Measurements from ENCODE around the gene MLKL. TPM values are rescaled to one million over a fixed set of nuclear protein-coding genes. Genes with fewer than 3 reads are reported as not detected.
A peak's percentile ranks its signal among the peaks of the same experiment; 100 is the strongest.

MLKL gene
- total and polyA plus RNA-seq, 8 donors, result 3.6 to 12.4 (median 7.0) TPM

DNA sequence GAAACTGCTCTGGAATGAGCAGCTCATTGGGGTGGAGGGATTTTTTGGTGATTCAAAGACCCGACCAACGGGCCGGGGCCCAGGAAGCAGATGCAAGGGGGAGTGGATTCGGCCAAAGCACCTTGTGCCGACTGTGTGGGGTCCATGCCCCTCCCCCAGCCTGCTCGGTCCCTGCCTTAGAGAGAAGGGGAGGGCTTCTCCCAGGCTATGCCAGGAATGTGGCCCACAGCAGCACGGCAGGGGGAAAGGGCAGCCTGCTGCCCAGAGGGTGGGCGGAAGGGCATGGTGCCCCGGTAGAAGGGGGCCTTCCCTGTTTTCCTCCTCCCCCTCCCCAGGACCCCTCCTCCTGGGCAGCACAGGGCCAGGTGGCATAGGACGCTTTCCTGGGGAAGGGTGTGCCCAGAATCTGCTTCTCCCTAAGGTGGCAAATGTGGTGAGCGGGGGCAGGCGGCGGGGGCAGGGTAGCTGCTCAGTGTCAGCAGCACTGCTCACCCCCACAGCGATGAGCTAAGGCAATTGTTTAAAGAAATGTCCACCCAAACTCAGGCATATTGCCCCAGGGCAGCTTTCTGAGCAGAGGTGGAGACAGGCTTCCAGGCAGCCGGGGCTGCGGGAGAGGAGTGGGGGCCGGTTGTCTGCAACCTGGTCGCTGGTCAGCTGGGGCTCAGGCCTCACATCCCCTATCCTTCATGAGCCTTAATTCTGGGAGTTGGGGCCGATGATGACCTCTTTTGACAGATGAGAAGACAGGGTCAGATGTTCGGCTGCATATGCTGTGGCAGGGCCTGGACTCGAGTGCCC is 33.9 kb upstream of the MLKL start:
- Histone ChIP-seq H3K27ac (no peak overlapping the region), H3K4me3 (no peak overlapping the region), H3K9me3 (no peaks in the 10 kb centered on the region), H3K27me3 (no peaks in the 10 kb centered on the region), H3K4me1 (peaks cover 2 to 12% (median 4%) of the 10 kb centered on the region in 3 donors), H3K36me3 (no peaks in the 10 kb centered on the region)
- FAIRE-seq (no peak), DNase-seq (peak in 1 of 6 donors; percentile 36), ATAC-seq (no peak)
- no peak for TF ChIP-seq CTCF (IDR thresholded peaks at IDR 0.05)
- WGBS, 2 donors, result 84 to 90% methylated on average over 20 to 21 of the region's 21 CpGs
- intact Hi-C loops (cut with DNase I), result no loop called here

- TF ChIP-seq CTCF (IDR thresholded peaks at IDR 0.05), result no peak
- no peak for ATAC-seq
- H3K4me1 ChIP-seq, result peaks cover 2 to 14% (median 6%) of the 10 kb centered on the region in 3 donors
- intact Hi-C loops (cut with DNase I), result no loop called here
- H3K27ac ChIP-seq, result no peak overlapping the region
- no peaks in the 10 kb centered on the region for H3K9me3 ChIP-seq
- FAIRE-seq, result no peak
- H3K27me3 ChIP-seq, result no peaks in the 10 kb centered on the region
- DNase-seq, result peak in 1 of 6 donors; percentile 36
- H3K36me3 ChIP-seq, result no peaks in the 10 kb centered on the region
- 93 to 97% methylated on average over 15 of the region's 15 CpGs for WGBS, 2 donors
- H3K4me3 ChIP-seq, result no peak overlapping the region
Measured at GRCh38 chr16:74732707-74733350, 32.2 kb upstream of the MLKL start.

DNA sequence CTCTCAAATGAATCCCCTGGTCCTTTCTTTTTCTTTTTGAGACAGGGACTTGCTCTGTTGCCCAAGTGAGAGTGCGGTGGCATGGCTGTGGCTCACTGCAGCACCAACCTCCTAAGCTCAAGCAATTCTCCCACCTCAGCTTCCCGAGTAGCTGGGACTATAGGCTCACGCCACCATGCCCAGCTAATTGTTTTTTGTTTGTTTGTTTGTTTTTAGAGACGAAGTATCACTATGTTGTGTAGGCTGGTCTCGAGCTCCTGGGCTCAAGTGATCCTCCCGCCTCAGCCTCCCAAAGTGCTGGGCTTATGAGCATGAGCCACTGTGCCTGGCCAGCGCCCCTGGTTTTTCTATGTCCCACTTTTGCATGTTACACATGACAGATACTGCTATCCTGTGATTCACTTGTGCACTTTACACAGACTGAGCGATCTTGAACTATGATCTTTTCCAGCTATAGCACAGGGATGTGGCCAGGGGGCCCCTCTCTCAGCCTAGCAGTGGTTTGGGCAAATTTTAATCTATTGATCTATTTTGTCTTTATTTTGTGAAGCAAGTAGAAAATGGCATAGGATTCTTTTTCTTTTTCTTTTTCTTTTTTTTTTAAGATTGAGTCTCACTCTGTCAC is 31.3 kb upstream of the MLKL start:
- TF ChIP-seq CTCF (IDR thresholded peaks at IDR 0.05), result no peak
- intact Hi-C loops (cut with DNase I), result no loop called here
- no peaks in the 10 kb centered on the region for H3K36me3 ChIP-seq
- H3K27me3 ChIP-seq, result no peaks in the 10 kb centered on the region
- peaks cover 2 to 14% (median 6%) of the 10 kb centered on the region in 3 donors for H3K4me1 ChIP-seq
- H3K4me3 ChIP-seq, result no peak overlapping the region
- no peak overlapping the region for H3K27ac ChIP-seq
- 97 to 99% methylated on average over 8 of the region's 8 CpGs for WGBS, 2 donors
- FAIRE-seq (no peak), DNase-seq (peak in 1 of 6 donors; percentile 5), ATAC-seq (no peak)
- no peaks in the 10 kb centered on the region for H3K9me3 ChIP-seq

DNA sequence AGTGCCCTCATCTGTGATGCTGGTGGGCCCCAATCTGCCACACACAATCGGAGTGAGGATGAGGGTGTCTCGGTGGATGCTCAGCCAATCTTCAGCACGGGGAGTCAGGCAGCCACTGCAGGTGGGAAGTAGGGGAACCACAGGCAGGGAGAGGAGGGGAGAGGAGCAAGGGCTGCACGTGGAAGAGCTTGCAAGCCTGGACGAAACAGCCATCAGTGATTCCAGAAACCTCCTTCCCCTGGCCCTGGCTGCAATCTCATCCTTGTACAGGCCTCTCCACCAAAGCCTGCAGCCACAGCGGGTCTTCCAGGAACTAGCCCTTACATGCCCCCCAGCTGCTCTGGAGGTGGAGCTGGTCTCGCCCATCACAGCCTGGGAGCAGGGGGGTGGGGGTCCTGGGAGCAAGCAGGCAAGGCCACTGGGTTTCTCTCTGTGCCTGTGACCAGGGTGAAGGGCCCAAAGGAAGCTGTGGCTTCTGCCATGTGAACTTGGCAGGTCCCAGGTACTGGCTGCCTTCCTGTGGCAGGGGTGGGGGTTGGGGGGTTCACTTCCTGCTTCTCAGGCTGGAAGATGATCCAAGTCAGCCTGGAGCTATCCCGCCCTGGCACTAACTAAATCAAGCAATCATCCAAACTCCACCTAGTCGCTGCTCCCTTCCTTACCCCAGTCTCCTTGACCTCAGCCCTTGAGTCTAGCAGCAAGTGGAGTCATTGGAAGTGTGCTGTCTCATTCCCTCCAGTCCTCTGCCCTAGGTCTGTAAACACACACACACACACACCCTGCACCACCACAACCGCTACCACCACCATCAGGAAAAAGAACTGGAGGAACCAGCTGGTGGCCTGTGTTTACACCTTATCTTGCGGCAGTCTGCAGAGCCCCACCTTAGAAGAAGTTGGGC is 29.4 kb upstream of the MLKL start:
- Histone ChIP-seq H3K27ac (peak overlapping the region; percentile 34 to 62 (median 46)), H3K27me3 (no peaks in the 10 kb centered on the region), H3K4me1 (peaks cover 2 to 14% (median 6%) of the 10 kb centered on the region in 3 donors), H3K9me3 (no peaks in the 10 kb centered on the region), H3K4me3 (no peak overlapping the region), H3K36me3 (no peaks in the 10 kb centered on the region)
- TF ChIP-seq CTCF (IDR thresholded peaks at IDR 0.05), result no peak
- WGBS, 2 donors, result 60% methylated on average over 11 of the region's 11 CpGs
- ATAC-seq (peak; percentile 83 to 92 (median 86)), FAIRE-seq (no peak), DNase-seq (peak in 5 of 6 donors; percentile 67 to 74 (median 73))
- intact Hi-C loops (cut with DNase I), result no loop called here

All from pancreas (tissue), 10 donors.